OCI-LY7 (cell line): Measurements from ENCODE around the gene UBE2C.

Source experiments
- EZH2phosphoT487 ChIP-seq: fragments of 200-600 bp; sonication (generic); IDR thresholded peaks from 2 replicates; pipeline ENCODE4 v1.6.1; 2018; ENCODE audit warnings: low read depth, borderline replicate concordance, mild to moderate bottlenecking, mixed run types, antibody characterized with exemption, low read length, moderate library complexity, mixed read lengths
- TF ChIP-seq, protein P1 (sequence below): fragments of 200-600 bp; sonication (generic); conservative IDR thresholded peaks from 2 replicates; pipeline ENCODE4 v1.5.1; 2014; ENCODE audit warnings: mild to moderate bottlenecking, antibody characterized with exemption, low read length, moderate library complexity, mixed read lengths

DNA sequence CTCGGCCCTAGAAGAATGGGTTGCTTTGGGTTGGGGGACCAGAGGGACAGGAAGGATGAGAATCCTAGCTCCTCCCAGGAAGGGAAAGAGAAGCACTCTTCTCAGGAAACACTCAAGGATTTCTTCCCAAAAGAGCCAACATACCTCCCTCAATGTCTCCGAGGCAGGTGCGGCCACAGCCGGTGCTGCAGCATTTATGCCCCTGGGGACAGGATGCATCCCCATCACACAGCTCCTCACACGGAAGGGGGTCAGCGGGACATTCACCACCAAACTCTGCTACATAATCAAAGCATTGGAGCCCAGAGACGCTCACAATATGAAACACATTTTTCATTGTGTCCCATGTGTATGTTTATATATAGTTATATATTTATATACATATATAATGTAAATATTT lies 35.5 kb upstream of the UBE2C start:
- TF ChIP-seq, protein P1, sequence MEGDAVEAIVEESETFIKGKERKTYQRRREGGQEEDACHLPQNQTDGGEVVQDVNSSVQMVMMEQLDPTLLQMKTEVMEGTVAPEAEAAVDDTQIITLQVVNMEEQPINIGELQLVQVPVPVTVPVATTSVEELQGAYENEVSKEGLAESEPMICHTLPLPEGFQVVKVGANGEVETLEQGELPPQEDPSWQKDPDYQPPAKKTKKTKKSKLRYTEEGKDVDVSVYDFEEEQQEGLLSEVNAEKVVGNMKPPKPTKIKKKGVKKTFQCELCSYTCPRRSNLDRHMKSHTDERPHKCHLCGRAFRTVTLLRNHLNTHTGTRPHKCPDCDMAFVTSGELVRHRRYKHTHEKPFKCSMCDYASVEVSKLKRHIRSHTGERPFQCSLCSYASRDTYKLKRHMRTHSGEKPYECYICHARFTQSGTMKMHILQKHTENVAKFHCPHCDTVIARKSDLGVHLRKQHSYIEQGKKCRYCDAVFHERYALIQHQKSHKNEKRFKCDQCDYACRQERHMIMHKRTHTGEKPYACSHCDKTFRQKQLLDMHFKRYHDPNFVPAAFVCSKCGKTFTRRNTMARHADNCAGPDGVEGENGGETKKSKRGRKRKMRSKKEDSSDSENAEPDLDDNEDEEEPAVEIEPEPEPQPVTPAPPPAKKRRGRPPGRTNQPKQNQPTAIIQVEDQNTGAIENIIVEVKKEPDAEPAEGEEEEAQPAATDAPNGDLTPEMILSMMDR = no peak
- TF ChIP-seq EZH2phosphoT487 = no peak
